GM11168 (cell line): ENCODE measurements around the gene PEPD.
"Not testable (repeated sequence)": the region's sequence is repeated elsewhere in the genome, so short reads cannot be mapped to it uniquely, and the experiment has no call there.

Source experiments
- in situ Hi-C: fragments of 300-500 bp; cut with MboI; formaldehyde crosslinking; loops from one replicate; pipeline ENCODE4 v1.12.0; 2022; ENCODE audit warnings: low sequenced_read_pairs; ENCODE audit not compliant: unreplicated experiment

The PEPD gene

GRCh38 chr19:33481863-33482262, 39.7 kb downstream of the PEPD start:
- in situ Hi-C loops = no loop called here

- in situ Hi-C loops = not testable (repeated sequence)
Observed at GRCh38 chr19:33479570-33479969, 42.0 kb downstream of the PEPD start.

GRCh38 chr19:33477781-33478180, 43.8 kb downstream of the PEPD start:
- in situ Hi-C loops = no loop called here

DNA sequence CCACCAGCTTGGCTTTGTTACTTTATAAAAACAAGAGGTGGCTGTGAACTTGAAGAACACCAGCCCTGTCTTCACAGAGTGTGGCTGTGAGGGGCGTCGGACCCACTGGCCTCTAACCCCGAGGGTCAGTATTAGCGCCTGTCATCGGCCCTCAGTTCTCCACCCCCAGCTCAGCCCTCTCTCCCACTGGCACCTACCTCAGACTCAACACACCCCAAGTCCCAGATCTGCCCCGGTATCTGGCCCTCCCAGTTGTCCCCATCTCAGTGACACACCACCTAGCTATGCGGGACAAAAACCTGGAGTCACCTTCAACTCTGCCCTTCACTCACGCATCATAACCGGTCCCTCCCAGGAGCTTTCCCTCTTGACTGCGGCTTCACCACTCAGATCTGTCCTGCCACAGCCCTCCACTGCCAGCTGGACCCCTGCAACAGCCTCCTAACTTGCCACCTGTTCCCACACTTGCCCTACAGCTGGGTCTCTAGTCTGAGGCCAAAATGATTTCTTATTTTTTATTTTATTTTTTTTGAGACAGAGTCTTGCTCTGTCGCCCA, 45.4 kb downstream of the PEPD start:
- in situ Hi-C loops = no loop called here

DNA sequence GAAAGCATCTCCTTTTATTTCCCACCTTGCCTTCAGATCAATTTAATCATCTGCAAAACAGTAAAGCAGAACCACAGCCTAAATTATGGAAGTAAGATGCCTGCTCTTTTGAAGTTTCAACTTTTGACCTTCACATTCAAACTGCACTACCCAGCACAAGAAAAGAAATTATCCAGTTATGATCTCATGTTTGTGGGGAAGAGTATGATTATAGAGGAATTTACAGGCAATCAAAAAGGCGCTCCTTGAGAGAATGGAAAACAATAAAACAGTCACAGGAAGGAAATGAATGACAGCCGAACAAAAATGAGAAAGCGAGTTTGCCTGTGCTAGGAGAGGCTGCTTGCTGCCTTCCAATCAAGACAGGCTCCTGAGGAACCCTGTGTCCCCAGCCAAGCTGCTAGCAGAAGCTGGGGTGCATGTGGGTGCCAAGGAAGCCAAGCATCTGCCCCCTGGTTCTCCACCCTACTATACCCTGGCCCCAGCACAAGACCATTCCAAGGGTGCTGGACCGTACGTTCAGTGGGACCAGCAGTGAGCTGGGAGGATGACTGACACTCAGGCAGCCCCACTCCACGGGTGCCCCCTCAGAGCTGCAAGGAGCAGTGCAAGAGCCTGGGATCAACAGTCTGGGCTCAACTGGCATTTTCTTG, 47.8 kb downstream of the PEPD start:
- in situ Hi-C loops = no loop called here

- in situ Hi-C loops = no loop called here
Observed at GRCh38 chr19:33472691-33473652, 48.6 kb downstream of the PEPD start.

DNA sequence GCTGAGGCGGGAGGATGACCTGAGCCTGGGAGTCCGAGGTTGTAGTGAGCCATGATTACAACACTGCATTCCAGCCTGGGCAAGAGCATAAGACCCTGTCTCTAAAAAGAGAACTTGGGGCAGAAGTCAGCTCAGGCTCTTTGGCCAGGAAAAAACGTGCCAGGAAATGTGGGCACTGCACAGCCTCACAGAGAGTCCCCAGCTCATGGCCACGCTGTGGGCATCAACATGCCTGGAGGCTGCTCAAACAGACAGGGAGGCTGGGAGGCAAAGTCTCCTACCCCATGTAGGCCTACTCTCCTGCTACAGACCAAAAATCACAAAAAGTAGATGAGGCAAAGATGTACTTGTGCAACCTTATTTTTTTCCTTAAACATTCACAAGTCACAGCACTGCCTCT, 49.4 kb downstream of the PEPD start:
- in situ Hi-C loops = no loop called here

GRCh38 chr19:33471111-33471996, 50.2 kb downstream of the PEPD start:
- in situ Hi-C loops = no loop called here

DNA sequence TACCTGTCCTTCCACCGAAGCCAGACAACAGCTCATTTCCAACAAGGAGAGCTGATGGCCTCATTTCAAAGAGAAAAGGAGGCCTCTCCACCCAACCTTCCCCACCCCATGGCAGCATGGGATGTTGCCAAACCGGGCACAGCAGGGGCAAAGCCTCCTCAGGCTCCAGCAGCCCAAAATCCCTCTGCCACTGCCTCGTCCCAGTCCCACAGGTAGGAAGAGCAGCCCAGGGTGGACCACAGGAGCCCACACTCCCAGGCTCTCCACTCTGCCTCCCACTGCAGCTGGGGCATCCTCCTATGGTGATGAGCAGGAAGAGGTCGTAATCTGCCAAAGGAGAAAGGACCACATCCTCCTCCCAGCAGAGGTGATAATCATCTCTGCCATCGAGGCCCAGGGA, 50.9 kb downstream of the PEPD start:
- in situ Hi-C loops = no loop called here

DNA sequence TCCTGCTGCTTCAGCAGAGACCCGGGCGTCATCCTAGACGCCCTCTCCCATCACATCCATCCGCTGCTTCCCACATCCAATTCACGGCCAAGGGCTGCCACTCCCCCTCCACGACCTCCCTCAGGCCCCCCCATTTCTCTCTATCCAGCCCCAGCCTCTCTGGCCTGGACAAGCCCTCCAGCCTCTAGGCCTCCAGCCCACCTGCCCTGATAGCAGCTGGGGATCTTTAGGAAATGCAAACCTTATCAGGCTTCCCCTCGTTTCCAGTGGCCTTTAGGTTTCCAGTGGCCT, 51.6 kb downstream of the PEPD start:
- in situ Hi-C loops = no loop called here

GRCh38 chr19:33469171-33470039, 52.2 kb downstream of the PEPD start:
- in situ Hi-C loops = no loop called here

- in situ Hi-C loops = no loop called here
Observed at GRCh38 chr19:33468361-33469170, 53.0 kb downstream of the PEPD start.

DNA sequence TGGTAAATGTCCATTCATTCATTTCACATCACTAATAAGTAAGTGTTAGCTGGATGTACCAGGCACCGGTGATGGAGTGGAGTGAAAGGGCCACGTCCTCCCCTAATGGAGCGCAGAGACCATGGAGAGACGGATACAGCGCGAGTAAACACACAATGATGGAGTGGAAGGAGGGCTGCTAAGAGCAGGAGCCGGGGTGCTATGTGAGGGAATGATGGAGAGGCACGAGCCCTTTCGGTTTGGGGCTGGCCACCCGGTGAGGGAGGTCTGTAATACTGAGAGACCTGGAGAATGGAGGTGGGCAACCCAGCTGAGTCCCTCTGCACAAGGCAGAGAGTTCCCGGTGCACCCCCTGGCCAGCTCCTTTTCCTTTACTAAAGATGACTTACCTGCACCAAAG, 53.7 kb downstream of the PEPD start:
- in situ Hi-C loops = no loop called here

GRCh38 chr19:33465834-33466233, 55.8 kb downstream of the PEPD start:
- in situ Hi-C loops = no loop called here

DNA sequence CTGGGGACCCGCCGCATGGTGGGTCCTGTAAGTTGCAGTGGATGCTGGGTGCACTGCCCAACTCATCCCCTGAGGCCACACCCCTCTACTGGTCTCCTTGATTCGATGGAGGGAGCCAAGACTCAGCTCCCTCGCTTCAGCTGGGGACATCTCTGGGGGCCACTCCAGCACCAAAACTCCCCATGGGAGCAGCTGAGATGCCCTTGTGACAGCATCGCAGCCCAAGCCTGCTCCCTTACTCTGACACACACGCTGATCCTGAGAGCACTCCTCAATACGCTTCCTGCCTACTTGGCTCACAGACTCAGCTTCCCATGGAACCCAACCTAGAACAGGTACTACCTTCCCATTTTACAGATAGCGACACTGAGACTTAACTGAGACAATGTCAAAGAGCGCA, 56.2 kb downstream of the PEPD start:
- in situ Hi-C loops = no loop called here

DNA sequence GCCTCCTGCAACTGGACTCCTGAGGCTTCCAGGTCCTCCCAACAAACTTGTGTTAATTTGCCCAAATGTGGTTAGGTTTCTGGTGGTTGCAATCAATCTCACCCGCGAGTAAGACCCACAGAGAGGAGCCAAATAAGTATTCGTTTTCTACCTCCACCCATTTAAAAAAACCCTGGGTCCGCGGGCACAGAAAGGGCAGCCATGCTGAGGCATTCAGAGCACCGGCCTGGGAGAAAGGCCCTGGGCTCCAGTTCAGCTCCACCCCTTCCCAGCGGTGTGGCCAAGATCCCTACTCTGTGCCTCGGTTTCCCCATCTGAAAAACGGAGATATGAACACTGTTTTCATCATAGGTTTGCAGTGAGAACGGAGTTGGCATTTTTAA, 56.9 kb downstream of the PEPD start:
- in situ Hi-C loops = no loop called here

GRCh38 chr19:33464010-33464732, 57.4 kb downstream of the PEPD start:
- in situ Hi-C loops = no loop called here

GRCh38 chr19:33463199-33463598, 58.4 kb downstream of the PEPD start:
- in situ Hi-C loops = no loop called here
